K562 (cell line): Measurements from ENCODE around the gene HSPA5. TPM values are rescaled to one million over a fixed set of nuclear protein-coding genes. Genes with fewer than 3 reads are reported as not detected.
A peak's percentile ranks its signal among the peaks of the same experiment; 100 is the strongest.

Experiments
- CAMTA2 ChIP-seq: fragments of 250-450 bp; sonication (Bioruptor Pico); conservative IDR thresholded peaks from 2 replicates; pipeline ENCODE4 v1.5.1; 2022
- CHD2 ChIP-seq: IDR thresholded peaks from 2 replicates; pipeline ENCODE4 v1.6.1; 2011; ENCODE audit warnings: low read depth, low read length
- ERF ChIP-seq: fragments of 450-650 bp; formaldehyde crosslinking; IDR thresholded peaks from 2 replicates; pipeline ENCODE4 v1.4.0; 2020; ENCODE audit warnings: mild to moderate bottlenecking, mixed read lengths
- FIP1L1 ChIP-seq: fragments of 200-400 bp; formaldehyde crosslinking; IDR thresholded peaks from 2 replicates; pipeline ENCODE4 v1.6.1; 2018; ENCODE audit warnings: mild to moderate bottlenecking, low read depth, low read length; ENCODE audit not compliant: poor library complexity, severe bottlenecking
- FOXM1 ChIP-seq, 2 experiments: fragments of 450-650 bp in 1 of 2; sonication (generic) in 1 of 2; formaldehyde crosslinking in 1 of 2; IDR thresholded peaks; 2 replicates each; pipeline versions ENCODE4 v1.6.1 to v1.9.0; 2017 to 2022; ENCODE audit warnings: low read depth in 2 of 2, mild to moderate bottlenecking in 2 of 2, missing genetic modification reagents in 1 of 2, moderate library complexity in 1 of 2
- KLF16 ChIP-seq: IDR thresholded peaks from 2 replicates; pipeline ENCODE4 v1.6.1; 2016; ENCODE audit warnings: antibody characterized with exemption
- MYC ChIP-seq, 2 experiments: fragments of 250-450 bp in 1 of 2; sonication (Bioruptor Pico) in 1 of 2; IDR thresholded peaks; 2 replicates each; pipeline versions ENCODE4 v1.5.1 to v1.6.1; 2012 to 2021; ENCODE audit warnings: low read depth in 2 of 2, borderline replicate concordance in 1 of 2, improper control_type of control experiment in 1 of 2, low read length in 1 of 2, mild to moderate bottlenecking in 1 of 2, moderate library complexity in 1 of 2
- POLR2H ChIP-seq: IDR thresholded peaks from 2 replicates; pipeline ENCODE4 v1.6.1; 2016; ENCODE audit warnings: missing genetic modification characterization, low read depth, mild to moderate bottlenecking, control low read depth, missing compliant biosample characterization, moderate library complexity
- RBBP5 ChIP-seq: fragments of 200-600 bp; sonication (generic); IDR thresholded peaks from 2 replicates; pipeline ENCODE4 v1.6.1; 2012; ENCODE audit warnings: borderline replicate concordance, mild to moderate bottlenecking, low read length, control low read depth, inconsistent platforms; ENCODE audit not compliant: insufficient read depth, poor library complexity, severe bottlenecking
- USF1 ChIP-seq: sonication (generic); formaldehyde crosslinking; IDR thresholded peaks from 2 replicates; pipeline ENCODE4 v1.9.0; 2022; ENCODE audit warnings: mild to moderate bottlenecking, missing genetic modification reagents
- VEZF1 ChIP-seq: fragments of 200-800 bp; sonication (Bioruptor generic); IDR thresholded peaks from 2 replicates; pipeline ENCODE4 v1.6.1; 2017; ENCODE audit warnings: missing genetic modification characterization, missing compliant biosample characterization
- ZNF134 ChIP-seq: fragments of 250-450 bp; sonication (Bioruptor Pico); conservative IDR thresholded peaks from 2 replicates; pipeline ENCODE4 v1.4.0; 2020
- polyA plus RNA-seq, 8 experiments: library from polyadenylated mRNA; depleted of rRNA in 4 of 8; stranded (reverse) in 5 of 8; unstranded in 3 of 8; fragments of >200 nt; fragmentation: Nextera tagmentation in 2 of 8; fragmentation: Illumina TruSeq in 1 of 8; extraction: Ambion mirVana in 2 of 8; extraction: Trizol in 1 of 8; gene quantifications; 2 replicates each; pipeline versions ENCODE4 v1.2.1 to v1.2.3, GENCODE V29; 2011 to 2014; ENCODE audit warnings: inconsistent platforms in 1 of 8, missing spikeins in 1 of 8
- total RNA-seq, 7 experiments: library from RNA; depleted of rRNA in 6 of 7; stranded (reverse); fragments of >200 nt in 6 of 7; fragmentation: Illumina TruSeq in 2 of 7; extraction: Trizol in 2 of 7; gene quantifications; 2 replicates each; pipeline versions ENCODE4 v1.2.1 to v1.2.3, GENCODE V29; 2011 to 2021; ENCODE audit warnings: low replicate concordance in 1 of 7
- TF ChIP-seq, protein P1 (sequence below): fragments of 250-450 bp; sonication (Bioruptor Pico); IDR thresholded peaks from 2 replicates; pipeline ENCODE4 v1.5.0; 2020; ENCODE audit warnings: mild to moderate bottlenecking, borderline replicate concordance
- TF ChIP-seq, protein P2 (sequence below): sonication (generic); formaldehyde crosslinking; IDR thresholded peaks from 2 replicates; pipeline ENCODE4 v1.8.0; 2023; ENCODE audit warnings: mild to moderate bottlenecking, missing genetic modification reagents
- TF ChIP-seq, protein P3 (sequence below): sonication (generic); formaldehyde crosslinking; IDR thresholded peaks from 2 replicates; pipeline ENCODE4 v1.8.0; 2023; ENCODE audit warnings: mild to moderate bottlenecking, missing genetic modification reagents

The HSPA5 gene
- total and polyA plus RNA-seq, 9 of the 15 experiments (the other 6 are each of a cell fraction or from before 2014, with no cell fraction given): 48.0 to 265 (median 113) TPM

GRCh38 chr9:125241000-125241862 is at the start of gene HSPA5 (continued):
- TF ChIP-seq FOXM1 (IDR thresholded peaks at IDR 0.05; ENCODE audit: low read depth) (no peak), FOXM1 (CRISPR knock-in tag; IDR thresholded peaks at IDR 0.05; ENCODE audit: low read depth) (peak; percentile 62), USF1 (CRISPR knock-in tag) (peak; percentile 39), FIP1L1 (peak; percentile 100), MYC (IDR thresholded peaks at IDR 0.05; ENCODE audit: low read depth, low read length) (0 out of 2 replicates have a peak, but pooled peaks have one; percentile 64), MYC (CRISPR knock-in tag; IDR thresholded peaks at IDR 0.05; ENCODE audit: borderline replicate concordance, low read depth) (no peak; the same call in 1 of the 2 replicates), RBBP5 (peak; percentile 76), POLR2H (tag) (peak; percentile 98), ERF (CRISPR knock-in tag) (0 out of 2 replicates have a peak, but pooled peaks have one; percentile 21), VEZF1 (CRISPR knock-in tag) (peak; percentile 89), ZNF134 (CRISPR knock-in tag) (0 out of 2 replicates have a peak, but pooled peaks have one; percentile 42), CAMTA2 (CRISPR knock-in tag) (no peak), CHD2 (peak; percentile 83), KLF16 (no peak)
- TF ChIP-seq, protein P1, sequence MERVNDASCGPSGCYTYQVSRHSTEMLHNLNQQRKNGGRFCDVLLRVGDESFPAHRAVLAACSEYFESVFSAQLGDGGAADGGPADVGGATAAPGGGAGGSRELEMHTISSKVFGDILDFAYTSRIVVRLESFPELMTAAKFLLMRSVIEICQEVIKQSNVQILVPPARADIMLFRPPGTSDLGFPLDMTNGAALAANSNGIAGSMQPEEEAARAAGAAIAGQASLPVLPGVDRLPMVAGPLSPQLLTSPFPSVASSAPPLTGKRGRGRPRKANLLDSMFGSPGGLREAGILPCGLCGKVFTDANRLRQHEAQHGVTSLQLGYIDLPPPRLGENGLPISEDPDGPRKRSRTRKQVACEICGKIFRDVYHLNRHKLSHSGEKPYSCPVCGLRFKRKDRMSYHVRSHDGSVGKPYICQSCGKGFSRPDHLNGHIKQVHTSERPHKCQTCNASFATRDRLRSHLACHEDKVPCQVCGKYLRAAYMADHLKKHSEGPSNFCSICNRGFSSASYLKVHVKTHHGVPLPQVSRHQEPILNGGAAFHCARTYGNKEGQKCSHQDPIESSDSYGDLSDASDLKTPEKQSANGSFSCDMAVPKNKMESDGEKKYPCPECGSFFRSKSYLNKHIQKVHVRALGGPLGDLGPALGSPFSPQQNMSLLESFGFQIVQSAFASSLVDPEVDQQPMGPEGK (CRISPR knock-in tag): peak; percentile 61; the same call in 1 of the 2 replicates
- TF ChIP-seq, protein P2, sequence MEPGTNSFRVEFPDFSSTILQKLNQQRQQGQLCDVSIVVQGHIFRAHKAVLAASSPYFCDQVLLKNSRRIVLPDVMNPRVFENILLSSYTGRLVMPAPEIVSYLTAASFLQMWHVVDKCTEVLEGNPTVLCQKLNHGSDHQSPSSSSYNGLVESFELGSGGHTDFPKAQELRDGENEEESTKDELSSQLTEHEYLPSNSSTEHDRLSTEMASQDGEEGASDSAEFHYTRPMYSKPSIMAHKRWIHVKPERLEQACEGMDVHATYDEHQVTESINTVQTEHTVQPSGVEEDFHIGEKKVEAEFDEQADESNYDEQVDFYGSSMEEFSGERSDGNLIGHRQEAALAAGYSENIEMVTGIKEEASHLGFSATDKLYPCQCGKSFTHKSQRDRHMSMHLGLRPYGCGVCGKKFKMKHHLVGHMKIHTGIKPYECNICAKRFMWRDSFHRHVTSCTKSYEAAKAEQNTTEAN: peak; percentile 86; the same call in 1 of the 2 replicates
- TF ChIP-seq, protein P3, sequence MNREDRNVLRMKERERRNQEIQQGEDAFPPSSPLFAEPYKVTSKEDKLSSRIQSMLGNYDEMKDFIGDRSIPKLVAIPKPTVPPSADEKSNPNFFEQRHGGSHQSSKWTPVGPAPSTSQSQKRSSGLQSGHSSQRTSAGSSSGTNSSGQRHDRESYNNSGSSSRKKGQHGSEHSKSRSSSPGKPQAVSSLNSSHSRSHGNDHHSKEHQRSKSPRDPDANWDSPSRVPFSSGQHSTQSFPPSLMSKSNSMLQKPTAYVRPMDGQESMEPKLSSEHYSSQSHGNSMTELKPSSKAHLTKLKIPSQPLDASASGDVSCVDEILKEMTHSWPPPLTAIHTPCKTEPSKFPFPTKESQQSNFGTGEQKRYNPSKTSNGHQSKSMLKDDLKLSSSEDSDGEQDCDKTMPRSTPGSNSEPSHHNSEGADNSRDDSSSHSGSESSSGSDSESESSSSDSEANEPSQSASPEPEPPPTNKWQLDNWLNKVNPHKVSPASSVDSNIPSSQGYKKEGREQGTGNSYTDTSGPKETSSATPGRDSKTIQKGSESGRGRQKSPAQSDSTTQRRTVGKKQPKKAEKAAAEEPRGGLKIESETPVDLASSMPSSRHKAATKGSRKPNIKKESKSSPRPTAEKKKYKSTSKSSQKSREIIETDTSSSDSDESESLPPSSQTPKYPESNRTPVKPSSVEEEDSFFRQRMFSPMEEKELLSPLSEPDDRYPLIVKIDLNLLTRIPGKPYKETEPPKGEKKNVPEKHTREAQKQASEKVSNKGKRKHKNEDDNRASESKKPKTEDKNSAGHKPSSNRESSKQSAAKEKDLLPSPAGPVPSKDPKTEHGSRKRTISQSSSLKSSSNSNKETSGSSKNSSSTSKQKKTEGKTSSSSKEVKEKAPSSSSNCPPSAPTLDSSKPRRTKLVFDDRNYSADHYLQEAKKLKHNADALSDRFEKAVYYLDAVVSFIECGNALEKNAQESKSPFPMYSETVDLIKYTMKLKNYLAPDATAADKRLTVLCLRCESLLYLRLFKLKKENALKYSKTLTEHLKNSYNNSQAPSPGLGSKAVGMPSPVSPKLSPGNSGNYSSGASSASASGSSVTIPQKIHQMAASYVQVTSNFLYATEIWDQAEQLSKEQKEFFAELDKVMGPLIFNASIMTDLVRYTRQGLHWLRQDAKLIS: peak; percentile 100
